Inferior parietal cortex (tissue), 1 donor: ENCODE data around the gene C1QL1.

Experiments used
- DNase-seq: peaks from one replicate; pipeline ENCODE4 v3.0.0-alpha.2; 2016; ENCODE audit errors: extremely low spot score

Gene C1QL1

GRCh38 chr17:44915862-44916780, 52.0 kb downstream of the C1QL1 start:
- DNase-seq = no peak

GRCh38 chr17:44915321-44915726, 52.8 kb downstream of the C1QL1 start, which contains the start of gene GFAP:
GFAP (minus strand) TSS chr17:44915500; CDS start chr17:44915486, 14 bp downstream.
- DNase-seq = no peak

GRCh38 chr17:44914698-44915271, 53.3 kb downstream of the C1QL1 start:
- no peak for DNase-seq

- no peak for DNase-seq
Observed at GRCh38 chr17:44914148-44914547, 54.0 kb downstream of the C1QL1 start.

- no peak for DNase-seq
Observed at GRCh38 chr17:44913676-44914075, 54.4 kb downstream of the C1QL1 start.

GRCh38 chr17:44912763-44913544, 55.1 kb downstream of the C1QL1 start:
- DNase-seq = no peak

GRCh38 chr17:44911133-44912001, 56.7 kb downstream of the C1QL1 start:
- no peak for DNase-seq

GRCh38 chr17:44910231-44911106, 57.6 kb downstream of the C1QL1 start:
- no peak for DNase-seq
